HUES6 (cell line): ENCODE measurements around the gene TMOD3.
"Not testable (repeated sequence)": the region's sequence is repeated elsewhere in the genome, so short reads cannot be mapped to it uniquely, and the experiment has no call there.

Experiments used
- H3K27ac ChIP-seq: 2 replicates; pipeline ENCODE4 v1.7.0; 2013; ENCODE audit warnings: low read depth, mild to moderate bottlenecking, low read length, inconsistent platforms
- H3K27me3 ChIP-seq: 2 replicates; pipeline ENCODE4 v1.6.1; 2013; ENCODE audit warnings: low read length; ENCODE audit not compliant: control insufficient read depth, insufficient read depth
- H3K36me3 ChIP-seq: 2 replicates; pipeline ENCODE4 v1.6.1; 2013; ENCODE audit warnings: low read length; ENCODE audit not compliant: control insufficient read depth, insufficient read depth
- H3K4me1 ChIP-seq: 2 replicates; pipeline ENCODE4 v1.6.1; 2013; ENCODE audit warnings: low read length; ENCODE audit not compliant: control insufficient read depth, insufficient read depth
- H3K4me3 ChIP-seq: 2 replicates; pipeline ENCODE4 v1.5.1; 2013; ENCODE audit warnings: low read depth, low read length
- H3K9ac ChIP-seq: one replicate; pipeline ENCODE4 v1.6.1; 2013; ENCODE audit warnings: mild to moderate bottlenecking, low read length
- H3K9me3 ChIP-seq: 2 replicates; pipeline ENCODE4 v1.6.1; 2013; ENCODE audit warnings: low read depth, low read length; ENCODE audit not compliant: control insufficient read depth, insufficient read depth

Gene TMOD3

GRCh38 chr15:51829376-51830275, at the start of gene TMOD3:
Gene TMOD3 (plus strand): TSS chr15:51829653. CDS start chr15:51862885, 33,232 bp downstream.
- no peaks in the 10 kb centered on the region for H3K36me3 ChIP-seq
- H3K9me3 ChIP-seq, result no peaks in the 10 kb centered on the region
- no peaks in the 10 kb centered on the region for H3K27me3 ChIP-seq
- peaks cover 8% of the 10 kb centered on the region; the same call in 1 of the 2 replicates for H3K4me1 ChIP-seq
- H3K4me3 ChIP-seq, result peak within 1 kb of the TSS; percentile 71
- H3K9ac ChIP-seq, result peak within 1 kb of the TSS; percentile 69
- peak within 1 kb of the TSS; percentile 42; the same call in 1 of the 2 replicates for H3K27ac ChIP-seq

GRCh38 chr15:51780636-51781035, 48.8 kb upstream of the TMOD3 start:
- no peak overlapping the region for H3K27ac ChIP-seq
- peaks cover 3% of the 10 kb centered on the region; the same call in 1 of the 2 replicates for H3K9me3 ChIP-seq
- no peak overlapping the region for H3K9ac ChIP-seq
- no peaks in the 10 kb centered on the region for H3K36me3 ChIP-seq
- no peaks in the 10 kb centered on the region for H3K27me3 ChIP-seq
- no peak overlapping the region for H3K4me3 ChIP-seq
- 0 out of 2 replicates have a peak, but pooled peaks cover 2% of the 10 kb centered on the region for H3K4me1 ChIP-seq

- Histone ChIP-seq H3K36me3 (no peaks in the 10 kb centered on the region), H3K4me3 (no peak overlapping the region), H3K27me3 (no peaks in the 10 kb centered on the region), H3K27ac (no peak overlapping the region), H3K9ac (no peak overlapping the region), H3K9me3 (peaks cover 3% of the 10 kb centered on the region; the same call in 1 of the 2 replicates), H3K4me1 (no peaks in the 10 kb centered on the region)
These were observed 47.9 kb upstream of the TMOD3 start for GRCh38 chr15:51781506-51781905.

GRCh38 chr15:51782357-51782896, 47.0 kb upstream of the TMOD3 start:
- Histone ChIP-seq H3K27ac (no peak overlapping the region), H3K36me3 (no peaks in the 10 kb centered on the region), H3K9ac (no peak overlapping the region), H3K4me3 (no peak overlapping the region), H3K4me1 (peaks cover 6% of the 10 kb centered on the region; the same call in 1 of the 2 replicates), H3K9me3 (peaks cover 3% of the 10 kb centered on the region; the same call in 1 of the 2 replicates), H3K27me3 (no peaks in the 10 kb centered on the region)

GRCh38 chr15:51783967-51784366, 45.5 kb upstream of the TMOD3 start:
- no peak overlapping the region for H3K27ac ChIP-seq
- peaks cover 3% of the 10 kb centered on the region; the same call in 1 of the 2 replicates for H3K9me3 ChIP-seq
- H3K9ac ChIP-seq, result no peak overlapping the region
- peaks cover 6% of the 10 kb centered on the region; the same call in 1 of the 2 replicates for H3K4me1 ChIP-seq
- H3K27me3 ChIP-seq, result no peaks in the 10 kb centered on the region
- H3K36me3 ChIP-seq, result no peaks in the 10 kb centered on the region
- H3K4me3 ChIP-seq, result no peak overlapping the region

GRCh38 chr15:51787130-51787529, 42.3 kb upstream of the TMOD3 start:
- not testable (repeated sequence) for H3K36me3 ChIP-seq, H3K9ac ChIP-seq, H3K4me3 ChIP-seq, H3K9me3 ChIP-seq, H3K27me3 ChIP-seq, H3K27ac ChIP-seq, H3K4me1 ChIP-seq

- not testable (repeated sequence) for H3K4me1 ChIP-seq, H3K9ac ChIP-seq, H3K27me3 ChIP-seq, H3K9me3 ChIP-seq, H3K36me3 ChIP-seq, H3K4me3 ChIP-seq, H3K27ac ChIP-seq
These were observed 37.0 kb upstream of the TMOD3 start for GRCh38 chr15:51792474-51792873.

GRCh38 chr15:51793521-51794305, 35.7 kb upstream of the TMOD3 start:
- H3K27me3 ChIP-seq, result no peaks in the 10 kb centered on the region
- no peaks in the 10 kb centered on the region for H3K36me3 ChIP-seq
- no peak overlapping the region for H3K27ac ChIP-seq
- H3K9ac ChIP-seq, result no peak overlapping the region
- no peak overlapping the region for H3K4me3 ChIP-seq
- H3K4me1 ChIP-seq, result no peaks in the 10 kb centered on the region
- no peaks in the 10 kb centered on the region for H3K9me3 ChIP-seq

- Histone ChIP-seq H3K4me3 (no peak overlapping the region), H3K27me3 (no peaks in the 10 kb centered on the region), H3K36me3 (no peaks in the 10 kb centered on the region), H3K27ac (no peak overlapping the region), H3K9ac (no peak overlapping the region), H3K9me3 (no peaks in the 10 kb centered on the region), H3K4me1 (no peaks in the 10 kb centered on the region)
These were observed 32.5 kb upstream of the TMOD3 start for GRCh38 chr15:51796847-51797401.

- Histone ChIP-seq H3K4me1 (no peaks in the 10 kb centered on the region), H3K4me3 (no peak overlapping the region), H3K9ac (no peak overlapping the region), H3K27ac (no peak overlapping the region), H3K9me3 (no peaks in the 10 kb centered on the region), H3K27me3 (no peaks in the 10 kb centered on the region), H3K36me3 (no peaks in the 10 kb centered on the region)
These were observed 31.2 kb upstream of the TMOD3 start for GRCh38 chr15:51798281-51798680.
